HFF-Myc (cell line): ENCODE data around the gene MAP4K3.
"Not testable (repeated sequence)": the region's sequence is repeated elsewhere in the genome, so short reads cannot be mapped to it uniquely, and the experiment has no call there.

Source experiments
- DNase-seq: peaks from one replicate; pipeline ENCODE4 v3.0.0-alpha.2; 2011; ENCODE audit warnings: low read depth; ENCODE audit errors: extremely low read depth
- H3K4me3 ChIP-seq: replicated peaks from 2 replicates; pipeline ENCODE4 v1.5.1; 2011; ENCODE audit warnings: low read depth, mild to moderate bottlenecking, control low read depth, low read length
- TF ChIP-seq, protein P1 (sequence below): IDR thresholded peaks from 2 replicates; pipeline ENCODE4 v1.5.1; 2012; ENCODE audit warnings: mild to moderate bottlenecking, low read depth, low read length, control low read depth; ENCODE audit errors: missing control alignments

Gene MAP4K3

DNA sequence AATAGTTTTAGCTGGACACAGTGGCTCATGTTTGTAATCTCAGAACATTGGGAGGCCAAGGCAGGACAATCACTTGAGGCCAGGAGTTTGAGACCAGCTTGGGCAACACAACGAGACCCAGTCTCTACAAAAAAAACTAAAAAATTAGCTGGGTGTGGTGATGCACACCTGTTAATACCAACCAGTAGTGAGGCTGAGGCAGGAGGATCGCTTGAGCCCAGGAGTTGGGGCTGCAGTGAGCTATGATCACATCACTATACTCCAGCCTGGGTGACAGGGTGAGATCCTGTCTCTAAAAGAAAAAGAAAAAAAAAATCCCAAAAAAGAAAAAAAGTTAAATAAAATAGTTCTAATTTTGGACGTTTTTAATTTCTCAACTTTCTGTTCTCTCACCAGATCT is 68.7 kb downstream of the MAP4K3 start:
- no peak for DNase-seq

DNA sequence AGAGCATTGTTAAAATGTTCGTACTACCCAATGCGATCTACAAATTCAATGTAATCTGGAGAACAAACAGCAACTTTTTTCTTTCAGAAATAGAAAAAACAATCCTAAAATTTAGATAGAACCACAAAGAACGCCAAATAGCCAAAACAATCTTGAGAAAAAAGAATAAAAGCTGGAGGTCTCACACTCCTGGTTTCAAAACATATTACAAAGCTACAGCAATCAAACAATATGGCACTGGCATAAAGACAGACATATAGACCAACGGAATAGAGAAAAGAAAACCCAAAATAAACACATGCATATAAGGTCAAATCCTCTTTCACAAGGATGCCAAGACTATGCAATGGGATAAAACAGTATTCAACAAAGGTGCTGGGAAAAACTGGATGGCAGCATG is 74.5 kb downstream of the MAP4K3 start:
- DNase-seq, result no peak
- H3K4me3 ChIP-seq, result no peak overlapping the region
- TF ChIP-seq, protein P1, sequence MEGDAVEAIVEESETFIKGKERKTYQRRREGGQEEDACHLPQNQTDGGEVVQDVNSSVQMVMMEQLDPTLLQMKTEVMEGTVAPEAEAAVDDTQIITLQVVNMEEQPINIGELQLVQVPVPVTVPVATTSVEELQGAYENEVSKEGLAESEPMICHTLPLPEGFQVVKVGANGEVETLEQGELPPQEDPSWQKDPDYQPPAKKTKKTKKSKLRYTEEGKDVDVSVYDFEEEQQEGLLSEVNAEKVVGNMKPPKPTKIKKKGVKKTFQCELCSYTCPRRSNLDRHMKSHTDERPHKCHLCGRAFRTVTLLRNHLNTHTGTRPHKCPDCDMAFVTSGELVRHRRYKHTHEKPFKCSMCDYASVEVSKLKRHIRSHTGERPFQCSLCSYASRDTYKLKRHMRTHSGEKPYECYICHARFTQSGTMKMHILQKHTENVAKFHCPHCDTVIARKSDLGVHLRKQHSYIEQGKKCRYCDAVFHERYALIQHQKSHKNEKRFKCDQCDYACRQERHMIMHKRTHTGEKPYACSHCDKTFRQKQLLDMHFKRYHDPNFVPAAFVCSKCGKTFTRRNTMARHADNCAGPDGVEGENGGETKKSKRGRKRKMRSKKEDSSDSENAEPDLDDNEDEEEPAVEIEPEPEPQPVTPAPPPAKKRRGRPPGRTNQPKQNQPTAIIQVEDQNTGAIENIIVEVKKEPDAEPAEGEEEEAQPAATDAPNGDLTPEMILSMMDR, result no peak

More for the DNA sequence above, 68.7 kb downstream of the MAP4K3 start:
- TF ChIP-seq, protein P1, result no peak
- H3K4me3 ChIP-seq, result no peak overlapping the region

DNA sequence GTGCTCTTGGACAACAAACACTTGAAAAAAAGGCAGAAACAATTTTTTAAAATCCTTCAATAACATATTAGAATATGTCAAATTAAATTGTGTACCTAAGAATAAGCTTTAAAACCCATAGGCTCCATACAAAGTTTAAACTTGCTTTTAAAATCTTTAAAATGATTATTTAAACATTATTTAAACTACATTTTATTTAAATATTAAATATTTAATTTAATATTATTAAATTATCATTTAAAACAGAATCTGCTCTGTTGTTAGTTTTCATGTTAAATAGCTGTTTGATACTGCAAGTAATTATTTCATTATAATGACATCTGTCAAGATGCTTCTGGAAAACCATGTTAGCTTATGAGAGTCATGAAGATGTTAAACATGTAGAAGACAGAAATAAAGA is 75.6 kb downstream of the MAP4K3 start:
- H3K4me3 ChIP-seq, result no peak overlapping the region
- TF ChIP-seq, protein P1, result no peak
- no peak for DNase-seq

DNA sequence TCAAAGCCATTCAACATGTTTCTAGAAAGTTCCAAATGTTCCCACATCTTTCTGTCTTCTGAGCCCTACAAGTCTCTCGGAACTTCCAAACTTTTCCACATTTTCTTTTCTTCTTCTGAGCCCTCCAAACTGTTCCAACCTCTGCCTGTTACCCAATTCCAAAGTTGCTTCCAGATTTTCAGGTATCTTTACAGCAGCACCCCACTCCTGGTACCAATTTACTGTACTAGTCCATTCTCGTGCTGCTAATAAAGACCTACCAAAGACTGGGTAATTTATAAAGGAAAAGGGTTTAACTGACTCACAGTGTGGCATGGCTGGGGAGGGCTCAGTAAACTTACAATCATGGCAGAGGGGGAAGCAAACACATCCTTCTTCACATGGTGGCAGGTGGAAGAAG is 76.7 kb downstream of the MAP4K3 start:
- DNase-seq, H3K4me3 ChIP-seq: not testable (repeated sequence)

DNA sequence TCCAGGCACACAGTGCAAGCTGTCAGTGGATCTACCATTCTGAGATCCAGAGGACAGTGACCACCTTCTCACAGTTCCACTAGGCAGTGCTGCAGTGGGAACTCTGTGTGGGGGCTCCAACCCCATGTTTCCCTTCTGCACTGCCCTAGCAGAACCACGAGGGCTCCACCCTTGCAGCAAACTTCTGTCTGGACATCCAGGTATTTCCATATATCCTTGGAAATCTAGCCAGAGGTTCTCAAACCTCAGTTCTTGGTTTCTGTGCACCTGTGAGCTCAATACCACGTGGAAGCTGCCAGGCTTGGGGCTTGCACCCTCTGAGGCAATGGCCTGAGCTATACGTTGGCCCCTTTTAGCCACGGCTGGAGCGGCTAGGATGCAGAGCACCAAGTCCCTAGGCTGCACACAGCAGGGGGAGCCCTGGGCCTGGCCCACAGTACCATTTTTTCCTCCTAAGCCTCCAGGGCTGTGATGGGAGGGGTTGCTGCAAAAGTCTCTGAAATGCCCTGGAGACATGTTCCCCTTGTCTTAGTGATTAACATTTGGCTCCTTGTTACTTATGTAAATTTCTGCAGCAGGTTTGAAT is 77.5 kb downstream of the MAP4K3 start:
- H3K4me3 ChIP-seq, result no peak overlapping the region
- TF ChIP-seq, protein P1, result no peak
- no peak for DNase-seq

DNA sequence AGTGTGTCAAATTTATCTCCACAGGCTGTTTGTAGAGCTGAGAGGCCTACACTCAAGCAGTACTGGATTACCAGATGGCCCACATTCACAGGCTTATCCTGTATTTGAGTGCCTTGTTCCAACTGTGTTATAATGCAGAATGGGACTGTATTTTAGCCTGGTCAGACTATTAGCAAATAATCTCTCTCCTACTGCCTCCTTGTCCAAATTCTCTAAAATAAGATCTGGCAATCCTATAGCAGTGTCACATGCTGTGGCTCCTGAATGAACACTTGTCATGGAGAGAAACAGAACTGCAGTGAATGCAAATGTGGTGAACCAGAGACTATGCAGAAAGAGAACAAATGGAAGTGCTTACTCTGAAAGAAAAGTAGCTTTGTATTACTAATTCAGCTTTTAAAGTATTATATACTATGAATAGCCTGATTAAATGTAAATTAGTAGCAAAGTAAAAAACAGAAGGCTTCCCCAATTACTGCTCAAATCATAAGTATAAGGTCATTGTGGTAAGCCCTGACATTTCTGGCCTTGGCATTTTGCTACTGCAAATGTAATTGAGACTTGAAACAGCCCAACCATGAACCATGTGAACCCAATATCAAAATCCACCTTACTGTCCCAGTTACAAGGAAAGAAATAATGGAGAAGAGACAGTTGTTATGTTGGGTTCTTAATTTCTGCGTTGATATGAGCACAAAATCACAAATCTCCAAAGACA is 80.0 kb downstream of the MAP4K3 start:
- no peak overlapping the region for H3K4me3 ChIP-seq
- TF ChIP-seq, protein P1, result no peak
- no peak for DNase-seq

DNA sequence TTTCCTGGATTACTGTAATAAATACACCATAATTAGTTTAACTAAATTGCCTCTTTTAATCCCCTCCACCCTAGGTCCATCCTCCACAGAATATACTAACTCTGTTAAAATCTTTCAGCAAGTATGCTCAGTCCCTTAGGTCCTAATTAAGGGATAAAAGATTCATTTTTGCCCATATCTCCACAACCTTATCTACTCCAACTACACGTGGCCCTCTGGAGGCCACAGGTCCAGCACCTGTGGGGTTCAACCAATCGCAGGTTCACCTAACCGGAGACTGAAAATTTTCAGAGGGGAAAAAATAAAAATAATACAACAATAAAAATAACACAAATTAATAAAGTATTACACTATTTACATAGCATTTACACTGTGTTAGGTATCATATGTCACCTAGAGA is 86.4 kb downstream of the MAP4K3 start:
- TF ChIP-seq, protein P1, result no peak

More for the DNA sequence above, 86.4 kb downstream of the MAP4K3 start:
- no peak for DNase-seq
- no peak overlapping the region for H3K4me3 ChIP-seq
